COLO668 (cell line): ENCODE data around the gene ELMO1.

ENCODE experiments used
- DNase-seq: peaks from one replicate; lab custom pipeline; 2025; ENCODE audit not compliant: unreplicated experiment; lab: John Stamatoyannopoulos, UW

The ELMO1 gene

GRCh38 chr7:36814311-36814710, 634.4 kb downstream of the ELMO1 start:
- DNase-seq = peak; percentile 20

GRCh38 chr7:36811807-36812206, 636.9 kb downstream of the ELMO1 start:
- no peak for DNase-seq

- peak; percentile 50 for DNase-seq
Observed at GRCh38 chr7:36810489-36810888, 638.2 kb downstream of the ELMO1 start.

- no peak for DNase-seq
Observed at GRCh38 chr7:36810032-36810431, 638.6 kb downstream of the ELMO1 start.

GRCh38 chr7:36809510-36809909, 639.2 kb downstream of the ELMO1 start:
- no peak for DNase-seq

- DNase-seq = no peak
Observed at GRCh38 chr7:36809086-36809485, 639.6 kb downstream of the ELMO1 start.

- no peak for DNase-seq
Observed at GRCh38 chr7:36806891-36807290, 641.8 kb downstream of the ELMO1 start.
